Right cardiac atrium (tissue), 5 donors: Measurements from ENCODE around the gene CCDC136. TPM values are rescaled to one million over a fixed set of nuclear protein-coding genes. Genes with fewer than 3 reads are reported as not detected.

Experiments used
- ATAC-seq, 2 donors: fragments of 200-7000 bp; cut with Tn5 transposase; one replicate each; pipeline versions ENCODE4 v1.8.0 to v1.9.1; 2020; ENCODE audit warnings: moderate library complexity in 2 of 2, mild to moderate bottlenecking in 1 of 2
- DNase-seq, 3 donors: peaks; one replicate each; pipeline ENCODE4 v3.0.0-alpha.2; 2020
- H3K27ac ChIP-seq: one replicate; pipeline ENCODE4 v1.5.1; 2013; ENCODE audit warnings: mild to moderate bottlenecking, low read length, control low read depth, moderate library complexity
- H3K27me3 ChIP-seq: one replicate; pipeline ENCODE4 v1.6.1; 2013; ENCODE audit not compliant: control insufficient read depth, insufficient read depth
- H3K4me1 ChIP-seq: one replicate; pipeline ENCODE4 v1.6.1; 2013; ENCODE audit warnings: low read length; ENCODE audit not compliant: control insufficient read depth, insufficient read depth
- H3K4me3 ChIP-seq: one replicate; pipeline ENCODE4 v1.5.1; 2013; ENCODE audit warnings: low read length, control low read depth
- H3K9me3 ChIP-seq: one replicate; pipeline ENCODE4 v1.6.1; 2013; ENCODE audit warnings: low read length; ENCODE audit not compliant: control insufficient read depth
- WGBS: extraction: QIAGEN DNeasy Blood & Tissue Kit; methylation state at CpG from one replicate; pipeline ENCODE4 v1.1.7; 2013; 5-methylcytosine and 5-hydroxymethylcytosine counted together
- intact Hi-C, 4 donors: fragments of 100-400 bp; cut with DNase I; formaldehyde crosslinking; loops; one replicate each; pipeline versions ENCODE4 v1.11.0 to v1.14.0; 2022 to 2023
- polyA plus RNA-seq: library from polyadenylated mRNA; stranded (reverse); fragments of 200-250 nt; gene quantifications from one replicate; pipeline ENCODE4 v1.2.3, GENCODE V29; 2013
- total RNA-seq, 4 donors: library from RNA; stranded (reverse); fragmentation: NEBNext Ultra II Directional; extraction: Animal tissue kit (Norgen Biotek cat#: 25700); gene quantifications; one replicate each; pipeline ENCODE4 v1.2.1, GENCODE V29; 2021
- donor health status: healthy with polysubstance abuse.
- donor health status: DM: no; HTN: yes; CAD: no.
- donor health status: DM: no; HTN: no; CAD: no.
- donor health status: DM: no; HTN: yes; CAD: no; lungs with severe emphysema.
- donor health status: DM: yes; HTN: yes; CAD: no.

The CCDC136 gene
- total and polyA plus RNA-seq, 5 donors = 2.5 to 6.9 (median 5.7) TPM

GRCh38 chr7:128849156-128849515 lies 57.4 kb downstream of the CCDC136 start:
- WGBS = 93% methylated on average over 16 of the region's 16 CpGs
- no peaks in the 10 kb centered on the region for H3K9me3 ChIP-seq
- intact Hi-C loops = no loop called here
- no peaks in the 10 kb centered on the region for H3K27me3 ChIP-seq
- no peak overlapping the region for H3K4me3 ChIP-seq
- no peaks in the 10 kb centered on the region for H3K4me1 ChIP-seq
- ATAC-seq = no peak
- no peak for DNase-seq
- no peak overlapping the region for H3K27ac ChIP-seq

- H3K27ac ChIP-seq = no peak overlapping the region
- ATAC-seq = no peak
- DNase-seq = peak in 1 of 3 donors; percentile 21
- no peak overlapping the region for H3K4me3 ChIP-seq
- H3K27me3 ChIP-seq = no peaks in the 10 kb centered on the region
- H3K9me3 ChIP-seq = no peaks in the 10 kb centered on the region
- no peaks in the 10 kb centered on the region for H3K4me1 ChIP-seq
- WGBS = 92% methylated on average over 18 of the region's 18 CpGs
- intact Hi-C loops = no loop called here
These were observed 58.2 kb downstream of the CCDC136 start for GRCh38 chr7:128849804-128850490.

GRCh38 chr7:128852537-128853254 lies 60.9 kb downstream of the CCDC136 start:
- Histone ChIP-seq H3K9me3 (no peaks in the 10 kb centered on the region), H3K4me3 (no peak overlapping the region), H3K27ac (no peak overlapping the region), H3K27me3 (no peaks in the 10 kb centered on the region), H3K4me1 (no peaks in the 10 kb centered on the region)
- WGBS = 90% methylated on average over 28 of the region's 28 CpGs
- ATAC-seq = no peak
- no peak for DNase-seq
- intact Hi-C loops = no loop called here

- no peaks in the 10 kb centered on the region for H3K27me3 ChIP-seq
These were observed 62.0 kb downstream of the CCDC136 start for GRCh38 chr7:128853799-128854198.

GRCh38 chr7:128854396-128854795 lies 62.6 kb downstream of the CCDC136 start:
- no peak overlapping the region for H3K27ac ChIP-seq
- 91% methylated on average over 21 of the region's 21 CpGs for WGBS
- intact Hi-C loops = no loop called here

More at GRCh38 chr7:128853799-128854198, 62.0 kb downstream of the CCDC136 start:
- no peaks in the 10 kb centered on the region for H3K4me1 ChIP-seq
- intact Hi-C loops = no loop called here
- H3K27ac ChIP-seq = no peak overlapping the region
- DNase-seq (no peak), ATAC-seq (no peak)
- 87% methylated on average over 23 of the region's 23 CpGs for WGBS
- H3K4me3 ChIP-seq = no peak overlapping the region
- no peaks in the 10 kb centered on the region for H3K9me3 ChIP-seq

GRCh38 chr7:128855559-128855958 lies 63.8 kb downstream of the CCDC136 start:
- 86% methylated on average over 3 of the region's 3 CpGs for WGBS
- intact Hi-C loops = no loop called here
- no peak overlapping the region for H3K4me3 ChIP-seq
- H3K4me1 ChIP-seq = peaks cover 12% of the 10 kb centered on the region
- H3K27me3 ChIP-seq = no peaks in the 10 kb centered on the region
- no peaks in the 10 kb centered on the region for H3K9me3 ChIP-seq
- H3K27ac ChIP-seq = no peak overlapping the region
- DNase-seq (no peak), ATAC-seq (no peak)

More at GRCh38 chr7:128854396-128854795, 62.6 kb downstream of the CCDC136 start:
- no peak for ATAC-seq
- no peak overlapping the region for H3K4me3 ChIP-seq
- H3K9me3 ChIP-seq = no peaks in the 10 kb centered on the region
- no peaks in the 10 kb centered on the region for H3K27me3 ChIP-seq
- peaks cover 2% of the 10 kb centered on the region for H3K4me1 ChIP-seq
- no peak for DNase-seq

- Histone ChIP-seq H3K9me3 (no peaks in the 10 kb centered on the region), H3K27ac (no peak overlapping the region), H3K27me3 (no peaks in the 10 kb centered on the region), H3K4me3 (no peak overlapping the region), H3K4me1 (peaks cover 12% of the 10 kb centered on the region)
- ATAC-seq (no peak), DNase-seq (no peak)
- intact Hi-C loops = no loop called here
- 80% methylated on average over 17 of the region's 17 CpGs for WGBS
These were observed 64.4 kb downstream of the CCDC136 start for GRCh38 chr7:128856001-128856718.

- DNase-seq (peak; percentile 61 to 86 (median 78)), ATAC-seq (peak; percentile 0 to 1)
- H3K27me3 ChIP-seq = no peaks in the 10 kb centered on the region
- no peak overlapping the region for H3K4me3 ChIP-seq
- peaks cover 12% of the 10 kb centered on the region for H3K4me1 ChIP-seq
- H3K9me3 ChIP-seq = no peaks in the 10 kb centered on the region
- 49% methylated on average over 18 of the region's 18 CpGs for WGBS
- H3K27ac ChIP-seq = peak overlapping the region; percentile 53
- intact Hi-C loops = no loop called here
These were observed 66.8 kb downstream of the CCDC136 start for GRCh38 chr7:128858380-128859231.

GRCh38 chr7:128859232-128860157 lies 67.7 kb downstream of the CCDC136 start:
- intact Hi-C loops = no loop called here
- no peaks in the 10 kb centered on the region for H3K9me3 ChIP-seq
- peaks cover 12% of the 10 kb centered on the region for H3K4me1 ChIP-seq
- no peak overlapping the region for H3K4me3 ChIP-seq
- 42% methylated on average over 12 of the region's 12 CpGs for WGBS
- ATAC-seq (peak in 1 of 2 donors; percentile 1), DNase-seq (peak in 2 of 3 donors; percentile 75 to 81)
- peak overlapping the region; percentile 57 for H3K27ac ChIP-seq
- H3K27me3 ChIP-seq = no peaks in the 10 kb centered on the region
